ENCODE data around the gene SCNN1G.

The SCNN1G gene, protein sequence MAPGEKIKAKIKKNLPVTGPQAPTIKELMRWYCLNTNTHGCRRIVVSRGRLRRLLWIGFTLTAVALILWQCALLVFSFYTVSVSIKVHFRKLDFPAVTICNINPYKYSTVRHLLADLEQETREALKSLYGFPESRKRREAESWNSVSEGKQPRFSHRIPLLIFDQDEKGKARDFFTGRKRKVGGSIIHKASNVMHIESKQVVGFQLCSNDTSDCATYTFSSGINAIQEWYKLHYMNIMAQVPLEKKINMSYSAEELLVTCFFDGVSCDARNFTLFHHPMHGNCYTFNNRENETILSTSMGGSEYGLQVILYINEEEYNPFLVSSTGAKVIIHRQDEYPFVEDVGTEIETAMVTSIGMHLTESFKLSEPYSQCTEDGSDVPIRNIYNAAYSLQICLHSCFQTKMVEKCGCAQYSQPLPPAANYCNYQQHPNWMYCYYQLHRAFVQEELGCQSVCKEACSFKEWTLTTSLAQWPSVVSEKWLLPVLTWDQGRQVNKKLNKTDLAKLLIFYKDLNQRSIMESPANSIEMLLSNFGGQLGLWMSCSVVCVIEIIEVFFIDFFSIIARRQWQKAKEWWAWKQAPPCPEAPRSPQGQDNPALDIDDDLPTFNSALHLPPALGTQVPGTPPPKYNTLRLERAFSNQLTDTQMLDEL

DNA sequence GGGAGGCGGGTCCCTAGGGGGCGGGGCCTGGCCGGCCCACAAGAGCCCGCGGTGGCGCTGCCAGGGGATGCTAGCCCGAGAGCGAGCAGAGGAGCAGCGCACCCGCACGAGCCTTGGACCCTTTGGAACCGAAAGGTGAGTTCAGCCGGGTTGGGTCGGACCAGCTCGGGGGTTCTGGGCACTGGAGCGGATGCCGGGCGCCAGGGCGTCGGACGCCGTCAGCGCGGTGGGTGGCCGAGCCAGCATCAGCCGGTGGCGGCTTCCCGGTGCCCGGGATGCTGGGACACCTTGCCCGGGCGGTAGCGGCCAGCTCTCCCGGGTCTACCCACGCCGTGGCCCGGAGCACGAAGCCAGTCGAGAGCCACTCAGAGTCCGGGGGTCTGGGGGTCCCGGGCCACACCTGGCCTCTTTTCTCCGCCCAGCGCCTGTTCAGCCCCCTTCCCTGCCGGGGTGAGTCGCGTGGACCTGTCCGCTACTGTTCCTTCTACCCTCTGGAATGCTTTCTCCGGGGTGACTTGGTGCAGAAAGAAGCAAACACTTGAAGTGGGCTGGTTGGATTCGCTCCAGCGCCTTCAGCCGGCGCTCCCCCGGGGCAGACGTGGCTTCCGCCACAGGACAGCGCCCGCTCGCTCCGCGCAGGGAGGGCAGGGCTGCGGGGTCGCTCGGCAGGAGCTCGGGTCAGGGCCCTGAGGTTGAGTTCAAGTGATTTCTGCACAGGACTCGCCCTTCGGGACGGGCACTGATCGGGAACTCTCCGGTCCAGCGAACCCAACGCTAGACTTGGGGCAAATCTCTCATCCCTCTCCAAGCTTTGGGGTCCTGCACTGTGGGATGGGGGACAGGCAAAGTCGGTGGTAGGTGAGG lies at the start of gene SCNN1G:
Gene SCNN1G (plus strand): TSS at position 67 of the 864 bp plus-strand sequence. CDS start 3,527 bp downstream, outside the sequence.
- POLR2A ChIA-PET (ENCODE audit: low non-redundant PET): no interaction called here
- peak; percentile 10 for DNase-seq (ENCODE audit: low spot score)
- TF ChIP-seq CTCF (conservative IDR thresholded peaks at IDR 0.05; ENCODE audit: low read depth): peak; percentile 77
- CTCF ChIA-PET: interaction anchor here (0.6 to 2.1 kb wide), 9 partner anchors 12 to 888 kb away, joined by 3 to 7 read pairs (median 4); no protein-coding TSS in a partner anchor
- H3K27ac ChIP-seq: no peak within 1 kb of the TSS

GRCh38 chr16:23132775-23133463 lies 49.6 kb upstream of the SCNN1G start:
- H3K27ac ChIP-seq: no peak overlapping the region
- ChIA-PET CTCF (interaction anchor here (0.9 kb wide), 1 partner anchor 10 kb away, joined by 3 read pairs; no protein-coding TSS in a partner anchor), POLR2A (ENCODE audit: low non-redundant PET) (no interaction called here)
- TF ChIP-seq CTCF (conservative IDR thresholded peaks at IDR 0.05; ENCODE audit: low read depth): no peak
- no peak for DNase-seq (ENCODE audit: low spot score)

- ChIA-PET CTCF (interaction anchor here (0.6 to 0.7 kb wide), 2 partner anchors 197 to 804 kb away, joined by 3 to 7 read pairs; no protein-coding TSS in a partner anchor), POLR2A (ENCODE audit: low non-redundant PET) (no interaction called here)
- DNase-seq (ENCODE audit: low spot score): no peak
- no peak for TF ChIP-seq CTCF (conservative IDR thresholded peaks at IDR 0.05; ENCODE audit: low read depth)
- H3K27ac ChIP-seq: no peak overlapping the region
Measured at GRCh38 chr16:23134274-23134673, 48.3 kb upstream of the SCNN1G start.

- TF ChIP-seq CTCF (conservative IDR thresholded peaks at IDR 0.05; ENCODE audit: low read depth): no peak
- H3K27ac ChIP-seq: no peak overlapping the region
- no peak for DNase-seq (ENCODE audit: low spot score)
- CTCF ChIA-PET: no interaction called here
- POLR2A ChIA-PET (ENCODE audit: low non-redundant PET): no interaction called here
Measured at GRCh38 chr16:23137256-23137655, 45.3 kb upstream of the SCNN1G start.

DNA sequence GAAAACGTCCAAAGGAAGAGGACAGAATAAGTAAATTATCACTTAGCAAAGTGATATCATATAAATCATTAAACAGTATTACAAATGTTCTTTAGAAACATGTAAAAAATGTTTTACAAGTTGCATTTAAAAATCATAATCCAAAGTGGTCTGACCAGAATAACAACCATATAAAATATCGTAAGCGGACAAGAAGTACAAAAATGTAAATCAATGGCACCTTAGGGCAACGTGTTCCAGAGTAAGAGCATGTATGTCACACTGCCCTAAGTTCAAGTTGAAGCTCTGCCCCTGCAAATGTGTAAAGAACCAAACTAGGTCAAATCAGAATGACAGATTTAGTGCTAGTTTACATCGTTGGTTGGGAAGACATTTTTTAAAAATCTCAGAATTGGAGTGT lies 44.7 kb upstream of the SCNN1G start:
- POLR2A ChIA-PET (ENCODE audit: low non-redundant PET): no interaction called here

More for the DNA sequence above, 44.7 kb upstream of the SCNN1G start:
- DNase-seq (ENCODE audit: low spot score): no peak
- CTCF ChIA-PET: no interaction called here
- no peak for TF ChIP-seq CTCF (conservative IDR thresholded peaks at IDR 0.05; ENCODE audit: low read depth)
- no peak overlapping the region for H3K27ac ChIP-seq
